ENCODE data around the gene FAM135A. TPM values are rescaled to one million over a fixed set of nuclear protein-coding genes. Genes with fewer than 3 reads are reported as not detected.

FAM135A gene
- total and polyA plus RNA-seq, 3 donors from 2014 or later = 21.7 to 68.9 (median 67.0) TPM

- H3K9me3 ChIP-seq = no peaks in the 10 kb centered on the region
- DNase-seq = no peak
- intact Hi-C loops (cut with DNase I; ENCODE audit: low total_unique reads) = no loop called here
- H3K27me3 ChIP-seq = no peaks in the 10 kb centered on the region
- H3K36me3 ChIP-seq (ENCODE audit: low read depth, missing control alignments) = no peaks in the 10 kb centered on the region
- H3K4me3 ChIP-seq = no peak overlapping the region
- H3K27ac ChIP-seq = no peak overlapping the region
- no peak for TF ChIP-seq POLR2A (IDR thresholded peaks at IDR 0.05)
- TF ChIP-seq, protein P1, sequence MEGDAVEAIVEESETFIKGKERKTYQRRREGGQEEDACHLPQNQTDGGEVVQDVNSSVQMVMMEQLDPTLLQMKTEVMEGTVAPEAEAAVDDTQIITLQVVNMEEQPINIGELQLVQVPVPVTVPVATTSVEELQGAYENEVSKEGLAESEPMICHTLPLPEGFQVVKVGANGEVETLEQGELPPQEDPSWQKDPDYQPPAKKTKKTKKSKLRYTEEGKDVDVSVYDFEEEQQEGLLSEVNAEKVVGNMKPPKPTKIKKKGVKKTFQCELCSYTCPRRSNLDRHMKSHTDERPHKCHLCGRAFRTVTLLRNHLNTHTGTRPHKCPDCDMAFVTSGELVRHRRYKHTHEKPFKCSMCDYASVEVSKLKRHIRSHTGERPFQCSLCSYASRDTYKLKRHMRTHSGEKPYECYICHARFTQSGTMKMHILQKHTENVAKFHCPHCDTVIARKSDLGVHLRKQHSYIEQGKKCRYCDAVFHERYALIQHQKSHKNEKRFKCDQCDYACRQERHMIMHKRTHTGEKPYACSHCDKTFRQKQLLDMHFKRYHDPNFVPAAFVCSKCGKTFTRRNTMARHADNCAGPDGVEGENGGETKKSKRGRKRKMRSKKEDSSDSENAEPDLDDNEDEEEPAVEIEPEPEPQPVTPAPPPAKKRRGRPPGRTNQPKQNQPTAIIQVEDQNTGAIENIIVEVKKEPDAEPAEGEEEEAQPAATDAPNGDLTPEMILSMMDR (IDR thresholded peaks at IDR 0.05) = no peak
- H3K4me1 ChIP-seq = no peaks in the 10 kb centered on the region
Measured at GRCh38 chr6:70590400-70590799, 177.1 kb downstream of the FAM135A start.

DNA sequence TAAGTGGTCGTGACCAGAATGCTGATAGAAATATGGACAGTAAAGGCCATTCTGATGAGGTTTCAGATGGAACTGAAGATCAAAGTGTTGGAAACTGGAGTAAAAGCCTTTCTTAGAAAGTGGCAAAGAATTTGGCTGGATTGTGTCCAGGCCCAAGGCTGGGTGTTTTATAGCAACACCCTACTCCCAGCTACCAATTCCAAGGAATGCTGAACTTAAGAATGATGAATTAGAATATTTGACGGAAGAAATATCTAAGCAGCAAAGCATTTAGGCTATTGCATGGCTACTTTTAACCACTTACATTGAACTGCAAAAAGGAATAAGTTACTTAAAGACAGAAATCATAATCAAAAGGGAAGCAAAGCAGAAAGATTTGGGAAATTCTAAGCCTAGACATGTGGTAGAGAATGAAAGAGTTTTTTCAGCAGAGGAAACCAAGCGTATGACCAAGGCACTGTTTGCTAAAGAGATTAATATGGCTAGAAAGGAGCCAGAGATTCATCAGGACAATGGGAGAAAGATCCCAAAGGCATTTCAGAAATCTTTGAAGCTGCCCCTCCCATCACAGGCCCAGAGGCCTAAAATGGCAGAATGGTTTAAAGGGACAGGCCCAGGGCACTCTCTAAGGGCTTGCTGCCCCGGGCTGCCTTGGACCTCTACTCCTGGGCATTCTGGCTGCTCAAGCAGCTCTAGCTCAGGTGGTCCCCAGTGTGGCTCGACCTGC, 179.2 kb downstream of the FAM135A start:
- Histone ChIP-seq H3K27me3 (no peaks in the 10 kb centered on the region), H3K4me1 (no peaks in the 10 kb centered on the region), H3K4me3 (no peak overlapping the region), H3K27ac (no peak overlapping the region), H3K9me3 (no peaks in the 10 kb centered on the region), H3K36me3 (ENCODE audit: low read depth, missing control alignments) (no peaks in the 10 kb centered on the region)
- DNase-seq = no peak
- TF ChIP-seq, protein P1 (IDR thresholded peaks at IDR 0.05) = no peak
- TF ChIP-seq POLR2A (IDR thresholded peaks at IDR 0.05) = no peak
- 74 to 84% methylated on average over 3 to 5 of the region's 5 CpGs for WGBS, 2 donors
- intact Hi-C loops (cut with DNase I; ENCODE audit: low total_unique reads) = no loop called here

DNA sequence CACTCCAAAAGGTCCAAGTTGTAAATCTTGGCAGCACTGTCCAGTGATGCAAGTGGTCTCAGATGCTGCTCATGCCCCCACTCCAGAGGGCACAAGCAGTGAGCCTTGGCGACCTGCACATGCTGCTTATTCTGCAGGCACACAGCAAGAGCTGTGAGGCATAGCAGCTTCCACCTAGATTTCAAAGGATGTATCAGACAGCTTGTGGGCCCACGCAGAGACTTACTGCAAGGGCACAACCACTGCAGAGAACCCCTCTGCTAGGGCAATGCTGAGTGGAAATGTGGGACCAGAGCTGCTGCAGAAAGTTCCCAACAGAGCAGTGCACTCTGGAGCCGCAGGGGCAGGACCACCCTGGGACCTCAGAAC, 179.8 kb downstream of the FAM135A start:
- Histone ChIP-seq H3K36me3 (ENCODE audit: low read depth, missing control alignments) (no peaks in the 10 kb centered on the region), H3K27ac (no peak overlapping the region), H3K27me3 (no peaks in the 10 kb centered on the region), H3K4me1 (no peaks in the 10 kb centered on the region), H3K4me3 (no peak overlapping the region), H3K9me3 (no peaks in the 10 kb centered on the region)
- TF ChIP-seq POLR2A (IDR thresholded peaks at IDR 0.05) = no peak
- TF ChIP-seq, protein P1 (IDR thresholded peaks at IDR 0.05) = no peak
- intact Hi-C loops (cut with DNase I; ENCODE audit: low total_unique reads) = no loop called here
- DNase-seq = no peak
- 95% methylated on average over 3 of the region's 3 CpGs; no CpG with 5 or more reads in 1 of the 2 donors for WGBS, 2 donors

DNA sequence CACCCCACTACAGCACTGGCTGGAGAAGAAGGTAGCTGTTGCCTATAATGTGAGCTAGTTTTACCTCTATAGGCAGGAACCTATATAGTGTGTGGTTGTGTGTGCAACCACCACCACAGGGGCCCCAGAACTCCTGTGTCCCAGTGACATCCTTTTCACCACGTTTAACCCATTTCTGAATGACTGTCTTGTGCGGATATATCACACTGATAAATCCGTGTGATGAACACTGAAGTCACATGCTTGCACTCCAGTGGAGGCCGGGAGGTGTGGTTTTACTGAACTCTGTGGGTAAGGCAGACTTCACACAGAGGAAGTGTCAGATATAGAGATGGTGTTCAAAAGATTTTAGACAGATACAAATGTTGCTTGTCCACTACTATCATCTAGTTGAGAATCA, 185.9 kb downstream of the FAM135A start:
- Histone ChIP-seq H3K36me3 (ENCODE audit: low read depth, missing control alignments) (no peaks in the 10 kb centered on the region), H3K4me1 (no peaks in the 10 kb centered on the region), H3K4me3 (no peak overlapping the region), H3K9me3 (no peaks in the 10 kb centered on the region), H3K27me3 (no peaks in the 10 kb centered on the region), H3K27ac (no peak overlapping the region)
- WGBS, 2 donors = 81 to 88% methylated on average over 4 of the region's 4 CpGs
- DNase-seq = no peak
- TF ChIP-seq, protein P1 (IDR thresholded peaks at IDR 0.05) = no peak
- TF ChIP-seq POLR2A (IDR thresholded peaks at IDR 0.05) = no peak
- intact Hi-C loops (cut with DNase I; ENCODE audit: low total_unique reads) = no loop called here

DNA sequence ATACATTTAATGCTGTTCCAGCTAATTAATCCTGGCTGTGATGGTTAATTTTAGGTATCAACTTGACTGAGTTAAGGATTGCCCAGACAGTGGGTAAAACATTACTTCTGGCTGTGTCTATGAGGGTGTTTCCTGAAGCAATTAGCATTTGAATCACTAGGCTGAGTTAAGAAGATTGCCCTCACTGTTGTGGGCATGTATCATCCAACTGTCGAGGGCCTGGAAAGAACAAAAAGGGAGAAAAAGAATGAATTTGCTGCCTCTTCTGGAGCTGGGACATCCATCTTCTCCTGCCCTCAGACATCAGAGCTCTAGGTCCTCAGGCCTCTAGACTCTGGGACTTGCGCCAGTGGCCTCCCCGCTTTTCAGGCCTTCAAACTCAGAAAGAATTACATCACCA, 187.7 kb downstream of the FAM135A start:
- DNase-seq = no peak
- WGBS, 2 donors = 73 to 82% methylated on average over 3 of the region's 3 CpGs
- intact Hi-C loops (cut with DNase I; ENCODE audit: low total_unique reads) = no loop called here

More for the DNA sequence above, 187.7 kb downstream of the FAM135A start:
- H3K36me3 ChIP-seq (ENCODE audit: low read depth, missing control alignments) = no peaks in the 10 kb centered on the region
- H3K27me3 ChIP-seq = no peaks in the 10 kb centered on the region
- H3K9me3 ChIP-seq = no peaks in the 10 kb centered on the region
- no peak overlapping the region for H3K27ac ChIP-seq
- H3K4me1 ChIP-seq = no peaks in the 10 kb centered on the region
- no peak overlapping the region for H3K4me3 ChIP-seq
- no peak for TF ChIP-seq POLR2A (IDR thresholded peaks at IDR 0.05)
- TF ChIP-seq, protein P1 (IDR thresholded peaks at IDR 0.05) = no peak

Measured in testis (tissue), 3 donors.